ENCODE data around the gene ZNF638.
A peak's percentile ranks its signal among the peaks of the same experiment; 100 is the strongest.

The ZNF638 gene

GRCh38 chr2:71332435-71332796 is 834 bp downstream of the ZNF638 start:
- DNase-seq (ENCODE audit: low read depth in 2 of 2), result no peak

DNA sequence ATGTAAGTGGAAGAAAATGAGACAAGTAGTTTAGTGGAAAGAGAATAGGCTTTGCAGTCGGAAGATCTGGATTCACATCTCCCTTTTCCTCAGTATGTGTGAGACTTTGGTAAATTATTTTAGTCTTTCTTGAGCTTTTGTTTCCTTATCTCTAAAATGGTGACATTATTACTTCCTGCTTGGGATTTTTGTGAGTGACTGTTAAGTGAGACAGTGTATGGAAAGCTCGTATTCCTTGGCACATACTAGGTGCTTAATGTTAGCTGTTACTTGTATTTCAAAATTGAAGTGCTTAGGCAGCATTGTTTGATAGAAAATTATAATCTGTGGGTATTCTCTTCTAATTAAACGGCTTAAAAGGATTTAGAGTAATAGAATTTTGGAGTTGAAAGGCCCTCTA is 2.0 kb downstream of the ZNF638 start:
- no peak for DNase-seq (ENCODE audit: low read depth in 2 of 2)

DNA sequence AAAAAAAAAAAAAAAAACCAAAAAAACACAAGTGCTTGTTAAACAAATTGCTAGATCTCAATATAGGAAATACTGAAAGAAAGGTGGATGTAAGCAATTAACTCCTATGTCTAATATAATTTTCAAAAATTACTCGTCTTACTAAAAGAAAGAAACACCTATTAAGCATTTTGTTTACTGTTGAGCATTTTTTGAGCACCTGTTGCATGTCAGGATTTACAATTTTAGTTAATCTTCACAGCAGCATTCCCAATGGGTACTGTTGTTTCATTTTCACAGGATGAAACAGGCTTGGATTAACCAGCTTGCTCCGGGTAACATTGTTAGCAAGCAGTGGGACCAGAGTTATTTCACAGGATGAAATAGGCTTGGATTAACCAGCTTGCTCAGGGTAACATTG is 4.8 kb downstream of the ZNF638 start:
- DNase-seq (ENCODE audit: low read depth in 2 of 2), result no peak

DNA sequence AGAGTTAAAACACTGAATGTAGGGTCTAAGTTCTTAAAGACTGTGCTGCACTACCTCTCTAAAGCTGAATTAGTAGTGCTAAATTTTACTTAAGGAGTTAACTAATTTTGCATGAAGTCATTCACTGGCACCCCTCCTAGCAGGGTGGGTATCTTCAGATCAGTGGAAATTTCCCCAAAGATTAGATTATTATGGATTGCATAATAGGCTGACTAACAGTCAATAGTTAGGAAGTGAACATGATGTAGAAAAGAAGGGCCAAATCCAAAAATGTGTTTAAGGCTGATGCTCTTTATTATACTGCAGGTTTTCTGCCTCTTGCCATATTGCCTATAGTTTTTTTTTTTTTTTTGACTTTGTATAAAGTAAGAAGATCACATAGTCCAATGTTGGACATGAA is 5.2 kb downstream of the ZNF638 start:
- DNase-seq (ENCODE audit: low read depth in 2 of 2), result no peak

GRCh38 chr2:71337776-71338175 is 6.2 kb downstream of the ZNF638 start:
- DNase-seq (ENCODE audit: low read depth in 2 of 2), result no peak

- DNase-seq (ENCODE audit: low read depth in 2 of 2), result no peak
Measured at GRCh38 chr2:71339685-71340084, 8.1 kb downstream of the ZNF638 start.

GRCh38 chr2:71340176-71340575 is 8.6 kb downstream of the ZNF638 start:
- no peak for DNase-seq (ENCODE audit: low read depth in 2 of 2)

DNA sequence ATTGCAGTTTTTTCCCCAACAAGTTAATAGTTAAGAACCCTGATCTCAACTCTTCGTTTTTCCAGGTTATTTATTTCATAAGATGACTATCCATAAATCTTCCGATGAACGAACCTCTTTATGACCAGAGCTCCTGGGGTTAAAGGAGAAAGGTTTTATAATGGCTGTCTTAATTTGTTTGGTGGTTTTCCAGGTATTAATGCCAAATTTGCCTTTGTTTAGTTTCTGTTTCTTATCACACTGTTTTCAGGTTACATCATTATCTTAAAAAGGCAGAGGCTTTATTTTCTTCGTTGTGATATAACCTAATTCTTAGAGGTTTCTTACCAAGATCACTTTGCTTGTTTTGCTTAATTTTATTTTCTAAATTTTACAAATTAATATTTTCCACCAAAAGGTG is 10.1 kb downstream of the ZNF638 start:
- no peak for DNase-seq (ENCODE audit: low read depth in 2 of 2)

GRCh38 chr2:71346065-71346464 is 14.5 kb downstream of the ZNF638 start:
- no peak for DNase-seq (ENCODE audit: low read depth in 2 of 2)

- DNase-seq (ENCODE audit: low read depth in 2 of 2), result no peak
Measured at GRCh38 chr2:71347517-71347916, 15.9 kb downstream of the ZNF638 start.

GRCh38 chr2:71348302-71348701 is 16.7 kb downstream of the ZNF638 start:
- DNase-seq (ENCODE audit: low read depth in 2 of 2), result no peak

DNA sequence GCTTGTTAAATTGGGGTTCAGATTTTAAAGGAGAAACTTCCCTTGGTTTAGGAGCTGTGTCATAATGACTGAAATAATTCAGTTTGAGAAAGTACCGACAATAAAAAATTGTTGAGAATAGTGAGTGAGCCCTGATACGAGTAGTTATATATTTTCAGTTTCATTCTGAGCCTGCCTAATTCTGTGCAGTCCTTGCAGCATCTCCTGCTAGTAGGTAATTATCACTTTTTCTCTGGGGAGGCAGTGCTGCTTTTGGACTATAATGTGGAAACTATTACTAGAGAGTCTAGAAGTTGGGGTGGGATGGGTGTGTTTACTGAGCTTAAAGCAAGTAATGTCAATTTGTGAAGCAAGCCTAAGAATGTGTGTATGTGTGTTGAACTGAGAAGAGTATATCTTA is 21.7 kb downstream of the ZNF638 start:
- no peak for DNase-seq (ENCODE audit: low read depth in 2 of 2)

DNA sequence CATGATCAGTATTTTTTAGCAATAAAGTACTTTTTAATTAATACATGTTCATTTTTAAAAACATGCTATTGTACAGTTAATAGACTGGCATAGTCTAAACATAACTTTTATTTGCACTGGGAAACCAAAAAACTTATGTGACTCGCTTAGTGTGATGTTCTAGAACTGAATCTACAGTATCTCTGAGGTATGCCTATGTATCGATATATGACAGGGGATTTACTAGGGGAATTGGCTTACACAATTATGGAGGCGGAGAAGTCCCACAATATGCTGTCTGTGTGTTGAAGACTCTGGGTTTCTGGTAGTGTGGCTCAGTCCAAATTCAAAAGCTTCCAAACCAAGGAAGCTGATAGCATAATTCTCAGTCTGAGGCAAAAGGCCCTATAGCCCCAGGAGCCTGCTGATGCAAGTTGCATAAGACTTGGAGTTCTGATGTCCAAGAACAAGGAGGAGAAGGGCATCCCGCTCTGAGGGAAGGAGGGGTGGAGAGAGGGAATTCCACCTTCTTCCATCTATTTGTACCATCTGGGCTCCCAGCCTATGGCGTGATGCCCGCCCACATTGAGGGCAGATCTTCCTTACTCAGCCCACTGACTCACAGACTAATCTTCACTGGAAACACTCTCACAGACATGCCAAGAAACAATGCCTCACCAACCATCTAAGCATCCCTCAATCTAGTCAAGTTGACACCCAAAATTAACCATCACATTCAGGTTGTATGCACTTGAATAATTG is 27.5 kb downstream of the ZNF638 start:
- peak; percentile 10 to 14 for DNase-seq (ENCODE audit: low read depth in 2 of 2)

GRCh38 chr2:71360434-71360975 is 28.9 kb downstream of the ZNF638 start:
- DNase-seq (ENCODE audit: low read depth in 2 of 2), result no peak

DNA sequence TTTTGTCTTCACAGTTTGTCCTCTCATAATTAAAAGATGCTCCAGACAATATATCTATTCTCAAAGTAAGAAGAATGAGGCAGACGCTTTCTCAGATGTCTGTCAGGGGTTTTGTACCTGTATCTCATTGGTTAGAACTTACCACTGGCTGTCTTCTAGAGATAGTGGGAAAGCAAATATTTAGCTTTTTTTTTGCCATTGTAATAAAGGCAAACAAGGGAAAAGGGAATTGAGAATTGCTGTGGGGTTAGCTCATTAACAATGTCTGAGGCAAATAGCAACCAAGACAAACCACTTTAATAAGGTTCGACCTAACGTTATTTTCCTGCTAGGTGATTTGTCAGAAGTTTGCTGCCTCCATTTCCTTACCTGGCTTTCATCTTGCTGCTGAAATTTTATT is 30.0 kb downstream of the ZNF638 start:
- no peak for DNase-seq (ENCODE audit: low read depth in 2 of 2)

- DNase-seq (ENCODE audit: low read depth in 2 of 2), result no peak
Measured at GRCh38 chr2:71362447-71362846, 30.9 kb downstream of the ZNF638 start.

DNA sequence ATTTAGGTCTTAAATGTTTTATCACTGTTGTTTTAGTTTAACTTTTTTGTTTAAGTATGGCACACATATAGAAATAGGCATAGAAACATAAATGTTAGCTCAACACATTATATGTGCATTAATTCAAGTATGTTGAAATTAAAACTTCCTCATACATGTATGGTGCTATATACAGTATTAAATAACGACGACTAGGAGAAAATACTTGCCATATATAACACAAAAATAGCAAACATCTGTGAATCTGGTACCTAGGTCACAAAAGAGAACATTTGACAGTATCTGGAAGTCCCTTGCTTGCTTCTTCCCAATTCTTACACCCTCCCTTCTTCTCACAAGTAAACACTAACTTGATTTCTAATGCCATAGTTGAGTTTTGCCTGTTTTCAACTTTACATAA is 38.4 kb downstream of the ZNF638 start:
- no peak for DNase-seq (ENCODE audit: low read depth in 2 of 2)

DNA sequence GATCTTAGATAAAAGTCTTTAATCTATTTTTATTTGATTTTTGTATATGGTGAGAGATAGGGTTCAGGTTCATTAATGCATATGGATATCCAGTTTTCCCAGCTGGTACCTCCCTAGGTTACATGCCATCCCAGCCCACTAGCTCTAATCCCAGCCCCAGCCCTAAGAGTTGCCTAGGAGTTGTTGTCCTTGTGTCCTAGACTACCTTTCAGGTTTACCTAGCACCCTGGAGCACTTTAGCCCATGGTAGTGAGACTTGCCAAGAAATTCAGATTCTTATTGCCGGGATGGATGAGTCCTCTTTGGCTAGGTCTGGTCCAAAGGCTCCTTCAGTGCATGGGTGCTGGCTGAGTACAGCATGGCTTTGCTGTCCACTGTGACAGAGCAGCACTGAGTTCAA is 40.5 kb downstream of the ZNF638 start:
- no peak for DNase-seq (ENCODE audit: low read depth in 2 of 2)

- no peak for DNase-seq (ENCODE audit: low read depth in 2 of 2)
Measured at GRCh38 chr2:71379086-71379485, 47.5 kb downstream of the ZNF638 start.

DNA sequence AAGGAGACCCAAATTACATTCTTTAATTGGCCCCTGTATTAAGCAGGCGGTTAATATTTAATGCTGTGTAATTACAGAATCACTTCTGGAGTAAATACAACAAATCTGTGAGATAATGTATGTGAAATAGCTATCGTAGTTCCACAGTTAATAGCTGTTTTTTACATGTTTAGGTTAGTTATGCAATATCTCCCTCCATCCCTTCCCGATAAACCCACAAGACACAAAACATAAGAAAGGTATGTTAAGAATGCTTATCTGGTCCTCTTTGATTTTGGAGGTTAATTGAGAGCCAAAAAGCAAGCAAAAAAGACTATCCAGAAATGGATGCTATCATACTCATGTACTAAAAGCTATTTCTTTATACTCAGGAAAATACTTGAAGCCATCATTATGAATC is 49.1 kb downstream of the ZNF638 start:
- DNase-seq (ENCODE audit: low read depth in 2 of 2), result no peak

DNA sequence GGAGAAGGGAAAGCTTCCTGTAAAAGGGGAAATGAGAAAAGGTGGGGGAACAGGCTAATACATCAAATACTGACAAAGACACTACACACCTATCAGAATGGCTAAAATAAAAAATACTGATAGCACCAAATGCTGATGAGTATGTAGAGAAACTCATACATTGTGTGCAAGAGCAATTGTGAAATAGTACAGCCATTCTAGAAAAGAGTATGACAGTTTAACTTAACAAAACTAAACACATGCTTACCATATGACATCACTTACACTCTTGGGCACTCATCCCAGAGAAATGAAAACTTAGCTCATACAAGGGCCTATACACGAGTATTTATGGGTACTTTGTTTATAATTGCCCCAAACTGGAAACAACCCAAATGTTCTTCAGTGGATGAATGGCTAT is 53.4 kb downstream of the ZNF638 start:
- DNase-seq (ENCODE audit: low read depth in 2 of 2), result no peak

DNA sequence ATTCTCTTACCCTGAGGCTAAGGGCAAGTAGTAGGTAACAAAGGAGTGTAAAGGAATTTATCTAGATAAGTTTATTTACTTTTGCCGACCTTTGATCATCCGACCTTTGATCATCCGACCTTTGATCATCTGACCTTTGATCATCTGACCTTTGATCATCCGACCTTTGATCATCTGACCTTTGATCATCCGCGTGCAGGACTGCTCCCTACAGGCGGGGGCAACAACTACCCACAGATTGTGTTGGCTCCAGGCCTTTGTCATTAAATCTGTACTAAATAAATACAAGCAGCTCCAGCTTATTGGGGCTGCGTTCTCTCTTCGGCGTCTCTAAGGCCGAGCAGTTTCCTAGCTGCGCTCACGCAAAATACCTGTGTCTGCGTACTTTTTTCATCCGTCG is 56.6 kb downstream of the ZNF638 start:
- DNase-seq (ENCODE audit: low read depth in 2 of 2), result no peak

- no peak for DNase-seq (ENCODE audit: low read depth in 2 of 2)
Measured at GRCh38 chr2:71389384-71390072, 57.9 kb downstream of the ZNF638 start.

Data from stimulated activated CD4-positive, alpha-beta T cell treated with anti-CD3 and anti-CD28 coated beads, Interleukin-15, amount 100 ng/mL, for 48 hours (primary cell).